IMR-90 (cell line): ENCODE results near the gene LAMA5. TPM values are rescaled to one million over a fixed set of nuclear protein-coding genes. Genes with fewer than 3 reads are reported as not detected.

Source experiments
- ATAC-seq: fragments of 200-7000 bp; cut with Tn5 transposase; 2 replicates; pipeline ENCODE4 v1.9.1; 2020; ENCODE audit warnings: low read depth, mild to moderate bottlenecking, moderate library complexity
- BruUV-seq: library from RNA; stranded (reverse); fragments of 400-500 nt; replicated peaks from 2 replicates; lab custom pipeline; 2021; lab: Mats Ljungman, UMichigan
- CTCF ChIA-PET: fragments of 300-600 bp; formaldehyde crosslinking; extraction: SDS; loops from one replicate; lab custom pipeline; 2021; ENCODE audit warnings: antibody characterized with exemption; lab: Yijun Ruan, JAX
- POLR2A ChIA-PET: fragments of 300-600 bp; sonication (Branson Sonifier 250); formaldehyde crosslinking; loops from one replicate; lab custom pipeline; 2022; ENCODE audit warnings: antibody characterized with exemption; ENCODE audit not compliant: unreplicated experiment; lab: Charles Lee
- DNase-seq: peaks from one replicate; pipeline ENCODE4 v3.0.0; 2013
- H2AFZ ChIP-seq: replicated peaks from 2 replicates; pipeline ENCODE3; 2013; ENCODE audit warnings: low read length, mild to moderate bottlenecking; ENCODE audit not compliant: poor library complexity
- H2AK5ac ChIP-seq: 2 replicates; pipeline ENCODE4 v1.6.1; 2013; ENCODE audit warnings: low read depth, low read length, inconsistent platforms
- H2AK9ac ChIP-seq: replicated peaks from 2 replicates; pipeline ENCODE3; 2013; ENCODE audit warnings: mild to moderate bottlenecking, low read depth, low read length, moderate library complexity; ENCODE audit not compliant: poor library complexity
- H2BK120ac ChIP-seq: 2 replicates; pipeline ENCODE4 v1.6.1; 2013; ENCODE audit warnings: low read depth, low read length, inconsistent platforms
- H2BK15ac ChIP-seq: 3 replicates; pipeline ENCODE4 v1.6.1; 2013; ENCODE audit warnings: low read depth, low read length, inconsistent platforms
- H2BK20ac ChIP-seq: 2 replicates; pipeline ENCODE4 v1.6.1; 2013; ENCODE audit warnings: low read depth, mild to moderate bottlenecking, inconsistent platforms, low read length, moderate library complexity
- H2BK5ac ChIP-seq: 2 replicates; pipeline ENCODE4 v1.6.1; 2013; ENCODE audit warnings: mild to moderate bottlenecking, low read depth, low read length, inconsistent platforms; ENCODE audit not compliant: poor library complexity, severe bottlenecking
- H3K14ac ChIP-seq: replicated peaks from 2 replicates; pipeline ENCODE4 v1.6.1; 2013; ENCODE audit warnings: low read depth, low read length, inconsistent platforms
- H3K18ac ChIP-seq: 2 replicates; pipeline ENCODE4 v1.6.1; 2013; ENCODE audit warnings: low read depth, low read length, control low read depth
- H3K23ac ChIP-seq: 2 replicates; pipeline ENCODE4 v1.6.1; 2013; ENCODE audit warnings: low read depth, low read length, inconsistent platforms
- H3K27ac ChIP-seq: 2 replicates; pipeline ENCODE4 v1.5.1; 2013; ENCODE audit warnings: mild to moderate bottlenecking, control low read depth, low read length; ENCODE audit not compliant: insufficient read depth
- H3K27me3 ChIP-seq: 2 replicates; pipeline ENCODE4 v1.6.1; 2013; ENCODE audit warnings: low read length; ENCODE audit not compliant: control insufficient read depth, insufficient read depth
- H3K36me3 ChIP-seq: 2 replicates; pipeline ENCODE4 v1.6.1; 2013; ENCODE audit warnings: low read length, mixed read lengths; ENCODE audit not compliant: control insufficient read depth, insufficient read depth
- H3K4ac ChIP-seq: 2 replicates; pipeline ENCODE4 v1.6.1; 2013; ENCODE audit warnings: low read depth, low read length, inconsistent platforms
- H3K4me1 ChIP-seq: 2 replicates; pipeline ENCODE4 v1.6.1; 2013; ENCODE audit warnings: low read length, mixed read lengths; ENCODE audit not compliant: control insufficient read depth, insufficient read depth
- H3K4me2 ChIP-seq: 2 replicates; pipeline ENCODE4 v1.6.1; 2013; ENCODE audit warnings: low read depth, mild to moderate bottlenecking, control low read depth, low read length, moderate library complexity
- H3K4me3 ChIP-seq: 2 replicates; pipeline ENCODE4 v1.5.1; 2013; ENCODE audit warnings: low read depth, mild to moderate bottlenecking, control low read depth, low read length, moderate library complexity; ENCODE audit not compliant: insufficient read depth
- H3K56ac ChIP-seq: 2 replicates; pipeline ENCODE4 v1.6.1; 2013; ENCODE audit warnings: low read length, inconsistent platforms; ENCODE audit not compliant: insufficient read depth; ENCODE audit errors: extremely low read depth
- H3K79me1 ChIP-seq, 2 experiments: 2 replicates each; pipeline ENCODE4 v1.6.1; 2013; ENCODE audit warnings: low read length in 2 of 2, inconsistent platforms in 1 of 2, low read depth in 1 of 2
- H3K9ac ChIP-seq: 2 replicates; pipeline ENCODE4 v1.6.1; 2013; ENCODE audit warnings: low read depth, low read length, control low read depth
- H3K9me1 ChIP-seq: 2 replicates; pipeline ENCODE4 v1.6.1; 2013; ENCODE audit warnings: low read length, inconsistent platforms; ENCODE audit not compliant: insufficient read depth
- H3K9me3 ChIP-seq: 2 replicates; pipeline ENCODE4 v1.6.1; 2013; ENCODE audit warnings: low read length; ENCODE audit not compliant: control insufficient read depth, insufficient read depth
- H4K20me1 ChIP-seq: 2 replicates; pipeline ENCODE4 v1.6.1; 2013; ENCODE audit warnings: low read length, inconsistent platforms; ENCODE audit not compliant: insufficient read depth
- H4K5ac ChIP-seq: 2 replicates; pipeline ENCODE4 v1.6.1; 2013; ENCODE audit warnings: mild to moderate bottlenecking, low read depth, low read length, control low read depth
- H4K8ac ChIP-seq, 2 experiments: 2 replicates each; pipeline ENCODE4 v1.6.1; 2013; ENCODE audit warnings: low read depth in 2 of 2, low read length in 2 of 2, control low read depth in 1 of 2, inconsistent platforms in 1 of 2
- H4K91ac ChIP-seq: 2 replicates; pipeline ENCODE4 v1.6.1; 2013; ENCODE audit warnings: low read depth, low read length, inconsistent platforms; ENCODE audit not compliant: insufficient read depth
- BHLHE40 ChIP-seq: fragments of 150-350 bp; IDR thresholded peaks from 2 replicates; pipeline ENCODE4 v1.6.1; 2016; ENCODE audit warnings: mild to moderate bottlenecking, low read depth, low read length
- CEBPB ChIP-seq: IDR thresholded peaks from 2 replicates; pipeline ENCODE4 v1.6.1; 2012; ENCODE audit warnings: low read depth, low read length, improper control_type of control experiment
- CHD1 ChIP-seq: IDR thresholded peaks from 2 replicates; pipeline ENCODE4 v1.6.1; 2012; ENCODE audit warnings: low read depth, low read length, improper control_type of control experiment
- FOS ChIP-seq: fragments of 150-350 bp; IDR thresholded peaks from 2 replicates; pipeline ENCODE4 v1.6.1; 2016; ENCODE audit warnings: low read depth, low read length
- MAFK ChIP-seq: IDR thresholded peaks from 2 replicates; pipeline ENCODE4 v1.6.1; 2012; ENCODE audit warnings: low read depth, low read length, improper control_type of control experiment
- MAZ ChIP-seq: IDR thresholded peaks from 2 replicates; pipeline ENCODE4 v1.6.1; 2012; ENCODE audit warnings: low read depth, mild to moderate bottlenecking, low read length, improper control_type of control experiment, moderate library complexity, borderline replicate concordance
- MXI1 ChIP-seq: IDR thresholded peaks from 2 replicates; pipeline ENCODE4 v1.6.1; 2012; ENCODE audit warnings: low read depth, mild to moderate bottlenecking, low read length, moderate library complexity, borderline replicate concordance
- NFE2L2 ChIP-seq: fragments of 150-350 bp; IDR thresholded peaks from 2 replicates; pipeline ENCODE4 v1.6.1; 2016; ENCODE audit warnings: low read depth, mild to moderate bottlenecking, low read length
- POLR2A ChIP-seq: IDR thresholded peaks from 2 replicates; pipeline ENCODE4 v1.6.1; 2012; ENCODE audit warnings: mild to moderate bottlenecking, low read depth, low read length
- RAD21 ChIP-seq: IDR thresholded peaks from 2 replicates; pipeline ENCODE4 v1.6.1; 2012; ENCODE audit warnings: low read length, improper control_type of control experiment
- RCOR1 ChIP-seq: IDR thresholded peaks from 2 replicates; pipeline ENCODE4 v1.6.1; 2012; ENCODE audit warnings: mild to moderate bottlenecking, low read length, improper control_type of control experiment; ENCODE audit not compliant: insufficient replicate concordance
- RFX5 ChIP-seq: IDR thresholded peaks from 2 replicates; pipeline ENCODE4 v1.8.0; 2012; ENCODE audit warnings: low read depth, mild to moderate bottlenecking, low read length, moderate library complexity
- SMC3 ChIP-seq: fragments of 150-350 bp; IDR thresholded peaks from 2 replicates; pipeline ENCODE4 v1.6.1; 2016; ENCODE audit warnings: low read depth, mild to moderate bottlenecking, antibody characterized with exemption, low read length, moderate library complexity
- WGBS, 2 experiments: methylation state at CpG; one replicate each; pipeline versions ENCODE4 v1.1.5 to v1.1.7; 2013; ENCODE audit warnings: missing lambda C conversion rate in 2 of 2; ENCODE audit not compliant: insufficient read length in 1 of 2; ENCODE audit errors: extremely low coverage in 2 of 2; 5-methylcytosine and 5-hydroxymethylcytosine counted together
- dilution Hi-C: fragments of 300-500 bp; cut with HindIII; formaldehyde crosslinking; loops from one replicate; pipeline ENCODE4 v1.14.3; 2018; ENCODE audit warnings: low sequenced_read_pairs; ENCODE audit not compliant: unreplicated experiment
- in situ Hi-C: fragments of 300-500 bp; cut with MboI; formaldehyde crosslinking; loops from 3 replicates; pipeline ENCODE4 v1.14.3; 2019; ENCODE audit warnings: low sequenced_read_pairs, inconsistent platforms, mixed read lengths
- intact Hi-C: fragments of 100-400 bp; cut with micrococcal nuclease; formaldehyde crosslinking; loops from 2 replicates; pipeline ENCODE4 v1.10.0; 2022
- polyA plus RNA-seq, 3 experiments: library from polyadenylated mRNA; depleted of rRNA; stranded (reverse); fragments of >200 nt; gene quantifications; 2 replicates each; pipeline ENCODE4 v1.2.3, GENCODE V29; 2012; ENCODE audit warnings: low replicate concordance in 1 of 3
- total RNA-seq: library from RNA; depleted of rRNA; stranded (reverse); fragments of >200 nt; gene quantifications from 2 replicates; pipeline ENCODE4 v1.2.3, GENCODE V29; 2012
- TF ChIP-seq, protein P1 (sequence below): fragments of 150-350 bp; IDR thresholded peaks from 2 replicates; pipeline ENCODE4 v1.6.1; 2016; ENCODE audit warnings: low read depth, mild to moderate bottlenecking, low read length, moderate library complexity, borderline replicate concordance
- TF ChIP-seq, protein P2 (sequence below): fragments of 150-350 bp; IDR thresholded peaks from 2 replicates; pipeline ENCODE4 v1.6.1; 2017; ENCODE audit warnings: mild to moderate bottlenecking, antibody characterized with exemption, low read length, low read depth
- TF ChIP-seq, protein P3 (sequence below): conservative IDR thresholded peaks from 2 replicates; pipeline ENCODE4 v1.5.1; 2012; ENCODE audit warnings: mild to moderate bottlenecking, low read depth, low read length, improper control_type of control experiment

Gene LAMA5
- total and polyA plus RNA-seq, 2 of the 4 experiments (the other 2 are of a cell fraction): 0.90 to 7.3 TPM

DNA sequence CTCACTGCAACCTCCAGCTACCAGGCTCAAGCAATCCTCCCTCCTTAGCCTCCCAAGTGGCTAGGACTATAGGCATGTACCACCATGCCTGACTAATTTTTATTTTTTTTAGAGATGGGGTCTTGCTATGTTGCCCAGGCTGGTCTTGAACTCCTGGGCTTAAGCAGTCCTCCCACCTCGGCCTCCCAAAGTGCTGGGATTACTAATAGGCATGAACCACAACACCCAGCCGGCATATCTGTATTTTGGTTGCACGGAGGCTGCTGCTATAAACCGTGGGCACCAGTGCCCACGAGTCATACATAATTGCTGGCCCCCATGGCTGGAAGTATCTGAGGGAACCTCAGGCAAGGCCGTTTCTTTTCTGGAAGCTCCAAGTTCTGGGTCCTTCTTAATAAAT is 82.7 kb downstream of the LAMA5 start:
- no peak overlapping the region for H2BK5ac ChIP-seq
- TF ChIP-seq, protein P1, sequence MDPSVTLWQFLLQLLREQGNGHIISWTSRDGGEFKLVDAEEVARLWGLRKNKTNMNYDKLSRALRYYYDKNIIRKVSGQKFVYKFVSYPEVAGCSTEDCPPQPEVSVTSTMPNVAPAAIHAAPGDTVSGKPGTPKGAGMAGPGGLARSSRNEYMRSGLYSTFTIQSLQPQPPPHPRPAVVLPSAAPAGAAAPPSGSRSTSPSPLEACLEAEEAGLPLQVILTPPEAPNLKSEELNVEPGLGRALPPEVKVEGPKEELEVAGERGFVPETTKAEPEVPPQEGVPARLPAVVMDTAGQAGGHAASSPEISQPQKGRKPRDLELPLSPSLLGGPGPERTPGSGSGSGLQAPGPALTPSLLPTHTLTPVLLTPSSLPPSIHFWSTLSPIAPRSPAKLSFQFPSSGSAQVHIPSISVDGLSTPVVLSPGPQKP: no peak
- TF ChIP-seq MAZ (no peak), POLR2A (no peak), RFX5 (no peak), MAFK (no peak), RCOR1 (no peak), FOS (no peak), MXI1 (no peak), BHLHE40 (no peak), CEBPB (no peak), RAD21 (no peak), CHD1 (no peak), SMC3 (no peak), NFE2L2 (no peak)
- TF ChIP-seq, protein P2, sequence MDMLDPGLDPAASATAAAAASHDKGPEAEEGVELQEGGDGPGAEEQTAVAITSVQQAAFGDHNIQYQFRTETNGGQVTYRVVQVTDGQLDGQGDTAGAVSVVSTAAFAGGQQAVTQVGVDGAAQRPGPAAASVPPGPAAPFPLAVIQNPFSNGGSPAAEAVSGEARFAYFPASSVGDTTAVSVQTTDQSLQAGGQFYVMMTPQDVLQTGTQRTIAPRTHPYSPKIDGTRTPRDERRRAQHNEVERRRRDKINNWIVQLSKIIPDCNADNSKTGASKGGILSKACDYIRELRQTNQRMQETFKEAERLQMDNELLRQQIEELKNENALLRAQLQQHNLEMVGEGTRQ: no peak
- TF ChIP-seq, protein P3, sequence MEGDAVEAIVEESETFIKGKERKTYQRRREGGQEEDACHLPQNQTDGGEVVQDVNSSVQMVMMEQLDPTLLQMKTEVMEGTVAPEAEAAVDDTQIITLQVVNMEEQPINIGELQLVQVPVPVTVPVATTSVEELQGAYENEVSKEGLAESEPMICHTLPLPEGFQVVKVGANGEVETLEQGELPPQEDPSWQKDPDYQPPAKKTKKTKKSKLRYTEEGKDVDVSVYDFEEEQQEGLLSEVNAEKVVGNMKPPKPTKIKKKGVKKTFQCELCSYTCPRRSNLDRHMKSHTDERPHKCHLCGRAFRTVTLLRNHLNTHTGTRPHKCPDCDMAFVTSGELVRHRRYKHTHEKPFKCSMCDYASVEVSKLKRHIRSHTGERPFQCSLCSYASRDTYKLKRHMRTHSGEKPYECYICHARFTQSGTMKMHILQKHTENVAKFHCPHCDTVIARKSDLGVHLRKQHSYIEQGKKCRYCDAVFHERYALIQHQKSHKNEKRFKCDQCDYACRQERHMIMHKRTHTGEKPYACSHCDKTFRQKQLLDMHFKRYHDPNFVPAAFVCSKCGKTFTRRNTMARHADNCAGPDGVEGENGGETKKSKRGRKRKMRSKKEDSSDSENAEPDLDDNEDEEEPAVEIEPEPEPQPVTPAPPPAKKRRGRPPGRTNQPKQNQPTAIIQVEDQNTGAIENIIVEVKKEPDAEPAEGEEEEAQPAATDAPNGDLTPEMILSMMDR: no peak
- no peaks in the 10 kb centered on the region for H3K27me3 ChIP-seq
- no peak overlapping the region for H3K56ac ChIP-seq
- H3K4me2 ChIP-seq: no peak overlapping the region
- no peaks in the 10 kb centered on the region; the same call in 1 of the 2 replicates for H4K20me1 ChIP-seq
- H2BK20ac ChIP-seq: no peak overlapping the region
- ChIA-PET CTCF (interaction anchor here (1.0 kb wide), 1 partner anchor 9 kb away, joined by 3 read pairs; no protein-coding TSS in a partner anchor), POLR2A (no interaction called here)
- H2AK5ac ChIP-seq: no peak overlapping the region
- H3K23ac ChIP-seq: no peak overlapping the region
- H3K14ac ChIP-seq: no peak overlapping the region
- WGBS, 2 experiments: 81% methylated on average over 4 of the region's 6 CpGs; no CpG with 5 or more reads in 1 of the 2 experiments
- H3K9me3 ChIP-seq: no peaks in the 10 kb centered on the region
- no TSS peak for BruUV-seq
- no peak for ATAC-seq
- H3K4me1 ChIP-seq: no peaks in the 10 kb centered on the region
- no peak overlapping the region for H3K4ac ChIP-seq
- no peak overlapping the region for H4K5ac ChIP-seq
- no peaks in the 10 kb centered on the region; a peak in 1 of 4 replicates for H3K79me1 ChIP-seq
- H3K27ac ChIP-seq: no peak overlapping the region
- peaks cover 65% of the 10 kb centered on the region for H3K36me3 ChIP-seq
- dilution Hi-C loops (loop anchor here (25.0 kb wide), 1 partner anchor 103 kb away; the partner anchor contains the start of gene RPS21), intact Hi-C loops (no loop called here), in situ Hi-C loops (loop anchor here (25.0 kb wide), 1 partner anchor 328 kb away; no protein-coding TSS in a partner anchor)
- H3K18ac ChIP-seq: no peak overlapping the region
- no peak overlapping the region for H2AK9ac ChIP-seq
- no peak for DNase-seq
- no peak overlapping the region for H4K91ac ChIP-seq
- no peak overlapping the region for H2AFZ ChIP-seq
- no peak overlapping the region for H4K8ac ChIP-seq
- no peaks in the 10 kb centered on the region; the same call in 1 of the 2 replicates for H3K9me1 ChIP-seq
- no peak overlapping the region for H2BK15ac ChIP-seq
- no peak overlapping the region for H2BK120ac ChIP-seq
- H3K9ac ChIP-seq: no peak overlapping the region
- no peak overlapping the region for H3K4me3 ChIP-seq
